ENCODE results near the gene BRD9. TPM values are rescaled to one million over a fixed set of nuclear protein-coding genes. Genes with fewer than 3 reads are reported as not detected.

The BRD9 gene
- total RNA-seq, 1 experiment from 2014 or later, result 55.6 TPM

DNA sequence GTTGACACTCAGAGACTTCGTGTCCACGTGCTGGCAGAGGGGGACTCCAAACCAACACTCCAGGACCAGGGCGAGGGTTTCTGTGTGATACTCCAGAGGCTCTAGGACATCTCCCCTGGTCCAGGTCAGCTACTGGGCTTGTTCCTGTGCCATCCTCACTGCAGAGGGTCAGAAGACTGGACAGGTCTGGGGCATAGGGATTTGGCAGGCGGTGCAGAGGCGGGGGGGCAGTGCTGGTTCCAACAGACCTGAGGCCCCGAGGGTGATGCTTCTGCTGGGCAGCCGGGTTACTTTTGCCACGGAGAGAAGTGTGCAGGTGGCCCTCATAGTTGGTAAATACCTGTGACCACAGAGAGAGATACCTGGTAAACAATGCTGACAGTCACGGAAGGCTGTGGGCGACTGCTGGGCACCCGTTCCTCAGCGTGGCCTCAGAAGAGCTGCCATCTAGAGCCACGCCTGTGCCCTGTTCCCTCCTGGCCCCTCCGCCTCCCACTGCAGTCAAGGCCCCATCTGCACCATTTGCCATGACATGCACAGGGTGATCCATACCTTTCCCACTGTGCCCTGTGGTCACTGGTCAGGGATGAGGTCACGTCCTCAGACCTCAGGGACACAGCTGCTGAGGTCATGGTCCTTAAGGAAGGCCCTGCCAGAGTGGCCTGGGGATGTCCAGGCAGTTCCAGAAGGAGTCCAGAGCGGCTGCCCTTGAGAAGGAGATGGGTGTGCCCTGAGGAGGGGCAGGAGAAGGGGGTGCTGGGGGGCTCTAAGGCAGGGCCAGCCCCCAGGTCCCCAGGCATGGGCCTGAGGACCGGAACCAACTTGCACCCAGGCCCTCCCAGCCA lies 30.1 kb upstream of the BRD9 start:
- H3K4me3 Mint-ChIP-seq, result no peak overlapping the region
- no peak for ATAC-seq
- H3K9me3 Mint-ChIP-seq, result no peaks in the 10 kb centered on the region
- peaks cover 5% of the 10 kb centered on the region; the same call in 1 of the 2 replicates for H3K4me1 Mint-ChIP-seq
- no peak for DNase-seq (ENCODE audit: low spot score)
- H3K27ac Mint-ChIP-seq, result no peak overlapping the region
- CTCF ChIA-PET, result interaction anchor here (0.7 to 2.3 kb wide), 14 partner anchors 26 to 722 kb away, joined by 3 to 35 read pairs (median 6); no protein-coding TSS in a partner anchor
- POLR2A ChIA-PET, result no interaction called here
- peaks cover 18% of the 10 kb centered on the region for H3K36me3 Mint-ChIP-seq
- peaks cover 21% of the 10 kb centered on the region for H3K27me3 Mint-ChIP-seq (ENCODE audit: low read depth)
- TF ChIP-seq, protein P1, sequence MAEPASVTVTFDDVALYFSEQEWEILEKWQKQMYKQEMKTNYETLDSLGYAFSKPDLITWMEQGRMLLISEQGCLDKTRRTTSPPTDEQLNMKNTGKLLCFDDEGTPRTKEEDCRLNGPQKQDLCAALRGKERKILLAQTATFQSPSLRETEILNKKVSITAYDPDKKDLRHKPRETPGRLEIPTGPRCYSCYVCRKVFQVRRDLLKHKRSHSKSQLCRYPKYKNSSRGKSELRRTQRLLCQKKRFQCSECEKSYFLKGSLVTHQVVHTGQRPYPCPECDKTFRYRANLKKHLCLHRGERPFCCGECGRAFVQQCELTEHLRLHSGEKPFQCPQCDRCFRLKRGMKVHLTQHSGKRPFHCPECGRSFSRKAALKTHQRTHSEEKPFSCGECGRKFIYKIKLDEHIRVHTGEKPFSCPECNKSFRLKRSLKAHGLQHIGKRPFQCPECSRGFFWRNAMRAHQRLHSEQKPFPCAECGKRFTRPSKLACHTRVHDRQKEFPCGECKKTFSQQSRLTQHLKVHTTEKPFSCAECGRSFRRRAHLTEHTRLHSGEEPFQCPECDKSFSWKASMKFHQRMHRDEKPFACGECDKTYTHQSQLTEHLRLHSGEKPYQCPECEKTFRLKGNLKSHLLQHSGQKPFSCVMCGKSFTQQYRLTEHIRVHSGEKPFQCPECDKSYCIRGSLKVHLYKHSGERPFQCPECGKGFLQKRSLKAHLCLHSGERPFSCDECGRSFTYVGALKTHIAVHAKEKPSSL (CRISPR knock-in tag; conservative IDR thresholded peaks at IDR 0.05), result no peak
- TF ChIP-seq TCF7 (CRISPR knock-in tag; IDR thresholded peaks at IDR 0.05; ENCODE audit: low read depth), result no peak
- TF ChIP-seq, protein P2, sequence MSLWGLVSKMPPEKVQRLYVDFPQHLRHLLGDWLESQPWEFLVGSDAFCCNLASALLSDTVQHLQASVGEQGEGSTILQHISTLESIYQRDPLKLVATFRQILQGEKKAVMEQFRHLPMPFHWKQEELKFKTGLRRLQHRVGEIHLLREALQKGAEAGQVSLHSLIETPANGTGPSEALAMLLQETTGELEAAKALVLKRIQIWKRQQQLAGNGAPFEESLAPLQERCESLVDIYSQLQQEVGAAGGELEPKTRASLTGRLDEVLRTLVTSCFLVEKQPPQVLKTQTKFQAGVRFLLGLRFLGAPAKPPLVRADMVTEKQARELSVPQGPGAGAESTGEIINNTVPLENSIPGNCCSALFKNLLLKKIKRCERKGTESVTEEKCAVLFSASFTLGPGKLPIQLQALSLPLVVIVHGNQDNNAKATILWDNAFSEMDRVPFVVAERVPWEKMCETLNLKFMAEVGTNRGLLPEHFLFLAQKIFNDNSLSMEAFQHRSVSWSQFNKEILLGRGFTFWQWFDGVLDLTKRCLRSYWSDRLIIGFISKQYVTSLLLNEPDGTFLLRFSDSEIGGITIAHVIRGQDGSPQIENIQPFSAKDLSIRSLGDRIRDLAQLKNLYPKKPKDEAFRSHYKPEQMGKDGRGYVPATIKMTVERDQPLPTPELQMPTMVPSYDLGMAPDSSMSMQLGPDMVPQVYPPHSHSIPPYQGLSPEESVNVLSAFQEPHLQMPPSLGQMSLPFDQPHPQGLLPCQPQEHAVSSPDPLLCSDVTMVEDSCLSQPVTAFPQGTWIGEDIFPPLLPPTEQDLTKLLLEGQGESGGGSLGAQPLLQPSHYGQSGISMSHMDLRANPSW (CRISPR knock-in tag; conservative IDR thresholded peaks at IDR 0.05; ENCODE audit: low read depth), result no peak
- TF ChIP-seq, protein P3, sequence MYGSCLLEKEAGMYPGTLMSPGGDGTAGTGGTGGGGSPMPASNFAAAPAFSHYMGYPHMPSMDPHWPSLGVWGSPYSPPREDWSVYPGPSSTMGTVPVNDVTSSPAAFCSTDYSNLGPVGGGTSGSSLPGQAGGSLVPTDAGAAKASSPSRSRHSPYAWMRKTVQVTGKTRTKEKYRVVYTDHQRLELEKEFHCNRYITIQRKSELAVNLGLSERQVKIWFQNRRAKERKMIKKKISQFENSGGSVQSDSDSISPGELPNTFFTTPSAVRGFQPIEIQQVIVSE (CRISPR knock-in tag; IDR thresholded peaks at IDR 0.05; ENCODE audit: borderline replicate concordance), result no peak
- TF ChIP-seq, protein P4, sequence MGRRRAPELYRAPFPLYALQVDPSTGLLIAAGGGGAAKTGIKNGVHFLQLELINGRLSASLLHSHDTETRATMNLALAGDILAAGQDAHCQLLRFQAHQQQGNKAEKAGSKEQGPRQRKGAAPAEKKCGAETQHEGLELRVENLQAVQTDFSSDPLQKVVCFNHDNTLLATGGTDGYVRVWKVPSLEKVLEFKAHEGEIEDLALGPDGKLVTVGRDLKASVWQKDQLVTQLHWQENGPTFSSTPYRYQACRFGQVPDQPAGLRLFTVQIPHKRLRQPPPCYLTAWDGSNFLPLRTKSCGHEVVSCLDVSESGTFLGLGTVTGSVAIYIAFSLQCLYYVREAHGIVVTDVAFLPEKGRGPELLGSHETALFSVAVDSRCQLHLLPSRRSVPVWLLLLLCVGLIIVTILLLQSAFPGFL (CRISPR knock-in tag; IDR thresholded peaks at IDR 0.05; ENCODE audit: borderline replicate concordance), result no peak

DNA sequence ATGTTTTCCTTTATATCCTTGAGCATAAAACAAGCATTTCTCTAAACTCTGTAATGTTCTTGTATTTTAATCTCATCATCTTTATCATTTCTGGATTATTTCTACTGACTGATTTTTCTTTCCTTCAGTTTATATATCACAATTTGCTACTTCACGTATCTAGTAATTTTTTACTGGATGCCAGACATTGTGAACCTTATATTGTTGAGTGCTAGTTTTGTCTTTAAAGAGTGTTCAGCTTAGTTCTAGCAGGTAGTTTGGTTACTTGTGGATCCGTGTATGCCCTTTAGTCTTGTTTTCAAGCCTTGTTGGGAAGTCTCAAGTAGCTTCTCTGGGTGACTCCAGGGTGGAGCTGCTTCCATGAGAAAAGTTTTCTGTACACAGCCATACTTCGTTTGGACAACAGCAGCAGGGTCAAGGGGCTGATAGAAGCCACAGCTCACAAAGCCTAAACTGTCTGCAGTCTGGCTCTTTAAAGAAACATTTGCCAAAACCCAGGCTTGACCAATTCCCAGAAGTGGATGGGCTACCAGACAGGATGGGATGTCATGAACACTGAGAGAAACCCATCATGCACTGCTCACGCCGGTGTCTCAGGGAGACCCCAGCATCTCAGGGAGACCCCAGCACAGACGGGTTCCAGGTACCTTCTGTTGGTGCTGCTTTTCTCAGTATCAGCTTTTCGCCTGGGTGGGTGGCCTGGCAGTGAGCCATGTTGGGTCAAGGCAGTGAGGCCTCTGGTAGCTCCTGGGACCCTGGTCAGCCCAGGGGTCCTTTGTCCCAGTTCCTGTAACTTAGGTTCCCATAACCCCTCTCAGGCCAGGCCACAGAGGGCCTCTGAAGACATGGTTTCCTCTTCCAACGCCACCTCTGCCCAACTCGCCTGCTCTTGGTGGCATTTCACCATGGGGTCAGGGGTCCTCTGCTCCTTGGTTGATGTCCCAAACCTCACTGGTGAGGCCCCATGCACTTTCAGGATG lies 29.1 kb upstream of the BRD9 start:
- DNase-seq (ENCODE audit: low spot score) (no peak), ATAC-seq (no peak)
- no peak for TF ChIP-seq JAZF1 (CRISPR knock-in tag; IDR thresholded peaks at IDR 0.05)
- TF ChIP-seq SP1 (CRISPR knock-in tag; conservative IDR thresholded peaks at IDR 0.05), result no peak
- TF ChIP-seq ELF4 (CRISPR knock-in tag; IDR thresholded peaks at IDR 0.05; ENCODE audit: low read depth), result no peak
- TF ChIP-seq OVOL2 (CRISPR knock-in tag; IDR thresholded peaks at IDR 0.05; ENCODE audit: borderline replicate concordance), result no peak
- TF ChIP-seq TEAD1 (CRISPR knock-in tag; IDR thresholded peaks at IDR 0.05), result no peak
- TF ChIP-seq, protein P5, sequence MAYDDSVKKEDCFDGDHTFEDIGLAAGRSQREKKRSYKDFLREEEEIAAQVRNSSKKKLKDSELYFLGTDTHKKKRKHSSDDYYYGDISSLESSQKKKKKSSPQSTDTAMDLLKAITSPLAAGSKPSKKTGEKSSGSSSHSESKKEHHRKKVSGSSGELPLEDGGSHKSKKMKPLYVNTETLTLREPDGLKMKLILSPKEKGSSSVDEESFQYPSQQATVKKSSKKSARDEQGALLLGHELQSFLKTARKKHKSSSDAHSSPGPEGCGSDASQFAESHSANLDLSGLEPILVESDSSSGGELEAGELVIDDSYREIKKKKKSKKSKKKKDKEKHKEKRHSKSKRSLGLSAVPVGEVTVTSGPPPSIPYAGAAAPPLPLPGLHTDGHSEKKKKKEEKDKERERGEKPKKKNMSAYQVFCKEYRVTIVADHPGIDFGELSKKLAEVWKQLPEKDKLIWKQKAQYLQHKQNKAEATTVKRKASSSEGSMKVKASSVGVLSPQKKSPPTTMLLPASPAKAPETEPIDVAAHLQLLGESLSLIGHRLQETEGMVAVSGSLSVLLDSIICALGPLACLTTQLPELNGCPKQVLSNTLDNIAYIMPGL (CRISPR knock-in tag; IDR thresholded peaks at IDR 0.05), result no peak
- TF ChIP-seq FOXJ3 (CRISPR knock-in tag; IDR thresholded peaks at IDR 0.05; ENCODE audit: borderline replicate concordance), result no peak
- TF ChIP-seq, protein P6, sequence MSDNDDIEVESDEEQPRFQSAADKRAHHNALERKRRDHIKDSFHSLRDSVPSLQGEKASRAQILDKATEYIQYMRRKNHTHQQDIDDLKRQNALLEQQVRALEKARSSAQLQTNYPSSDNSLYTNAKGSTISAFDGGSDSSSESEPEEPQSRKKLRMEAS (CRISPR knock-in tag; IDR thresholded peaks at IDR 0.05), result no peak
- Mint-ChIP-seq H3K4me1 (peaks cover 5% of the 10 kb centered on the region; the same call in 1 of the 2 replicates), H3K27ac (no peak overlapping the region), H3K9me3 (no peaks in the 10 kb centered on the region), H3K4me3 (no peak overlapping the region), H3K27me3 (ENCODE audit: low read depth) (peaks cover 17% of the 10 kb centered on the region), H3K36me3 (peaks cover 25% of the 10 kb centered on the region)
- ChIA-PET CTCF (interaction anchor here (0.7 to 2.3 kb wide), 3 partner anchors 60 to 89 kb away, joined by 3 to 35 read pairs (median 3); no protein-coding TSS in a partner anchor), POLR2A (interaction anchor here (0.6 kb wide), 1 partner anchor 81 kb away, joined by 3 read pairs; no protein-coding TSS in a partner anchor)

All from WTC11 (cell line).